ENCODE results near the gene ZNF511. TPM values are rescaled to one million over a fixed set of nuclear protein-coding genes. Genes with fewer than 3 reads are reported as not detected.
A peak's percentile ranks its signal among the peaks of the same experiment; 100 is the strongest.

ZNF511 gene
- total and polyA plus RNA-seq, 4 donors = 13.7 to 31.8 (median 24.2) TPM

DNA sequence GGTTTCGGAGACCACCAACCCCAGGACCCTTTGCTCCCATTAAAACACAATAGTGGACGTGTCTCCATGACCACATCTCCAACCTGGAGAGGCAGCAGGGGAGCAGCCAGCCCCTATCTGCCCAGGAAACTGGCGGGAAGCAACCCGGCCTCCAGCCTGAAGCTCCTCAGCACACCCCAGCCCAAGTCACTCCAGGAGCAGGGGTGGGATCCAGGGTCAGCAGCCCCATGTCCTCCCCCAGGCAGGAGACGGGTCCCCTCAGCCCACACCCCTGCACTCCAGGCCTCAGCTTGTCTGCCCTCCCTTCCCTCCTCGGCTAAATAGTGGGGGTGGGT, 32.6 kb upstream of the ZNF511 start:
- no peak for TF ChIP-seq SP1 (IDR thresholded peaks at IDR 0.05)
- no peak for TF ChIP-seq GABPA (IDR thresholded peaks at IDR 0.05 in 1 of 2, conservative IDR thresholded peaks at IDR 0.05 in 1 of 2)
- no peak for TF ChIP-seq HNF4A (conservative IDR thresholded peaks at IDR 0.05)
- no peak for TF ChIP-seq JUND (IDR thresholded peaks at IDR 0.05)
- no peak for TF ChIP-seq REST (IDR thresholded peaks at IDR 0.05)
- no peak for TF ChIP-seq NR2F2 (IDR thresholded peaks at IDR 0.05)
- no peak for TF ChIP-seq FOXA2 (IDR thresholded peaks at IDR 0.05)
- no peak for TF ChIP-seq TAF1 (conservative IDR thresholded peaks at IDR 0.05)
- no peak for TF ChIP-seq HNF4G (IDR thresholded peaks at IDR 0.05)
- TF ChIP-seq EGR1 (IDR thresholded peaks at IDR 0.05; ENCODE audit: low read depth in 2 of 2) = no peak
- no peak for TF ChIP-seq FOXA1 (IDR thresholded peaks at IDR 0.05)
- no peak for TF ChIP-seq RAD21 (IDR thresholded peaks at IDR 0.05)
- TF ChIP-seq YY1 (IDR thresholded peaks at IDR 0.05) = no peak
- TF ChIP-seq RXRA (IDR thresholded peaks at IDR 0.05) = no peak
- TF ChIP-seq ATF3 (IDR thresholded peaks at IDR 0.05) = no peak
- no peak for TF ChIP-seq MAX (IDR thresholded peaks at IDR 0.05)
- TF ChIP-seq, protein P1, sequence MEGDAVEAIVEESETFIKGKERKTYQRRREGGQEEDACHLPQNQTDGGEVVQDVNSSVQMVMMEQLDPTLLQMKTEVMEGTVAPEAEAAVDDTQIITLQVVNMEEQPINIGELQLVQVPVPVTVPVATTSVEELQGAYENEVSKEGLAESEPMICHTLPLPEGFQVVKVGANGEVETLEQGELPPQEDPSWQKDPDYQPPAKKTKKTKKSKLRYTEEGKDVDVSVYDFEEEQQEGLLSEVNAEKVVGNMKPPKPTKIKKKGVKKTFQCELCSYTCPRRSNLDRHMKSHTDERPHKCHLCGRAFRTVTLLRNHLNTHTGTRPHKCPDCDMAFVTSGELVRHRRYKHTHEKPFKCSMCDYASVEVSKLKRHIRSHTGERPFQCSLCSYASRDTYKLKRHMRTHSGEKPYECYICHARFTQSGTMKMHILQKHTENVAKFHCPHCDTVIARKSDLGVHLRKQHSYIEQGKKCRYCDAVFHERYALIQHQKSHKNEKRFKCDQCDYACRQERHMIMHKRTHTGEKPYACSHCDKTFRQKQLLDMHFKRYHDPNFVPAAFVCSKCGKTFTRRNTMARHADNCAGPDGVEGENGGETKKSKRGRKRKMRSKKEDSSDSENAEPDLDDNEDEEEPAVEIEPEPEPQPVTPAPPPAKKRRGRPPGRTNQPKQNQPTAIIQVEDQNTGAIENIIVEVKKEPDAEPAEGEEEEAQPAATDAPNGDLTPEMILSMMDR (IDR thresholded peaks at IDR 0.05; ENCODE audit: low read depth, low read length, missing input control) = no peak
- TF ChIP-seq, protein P2, sequence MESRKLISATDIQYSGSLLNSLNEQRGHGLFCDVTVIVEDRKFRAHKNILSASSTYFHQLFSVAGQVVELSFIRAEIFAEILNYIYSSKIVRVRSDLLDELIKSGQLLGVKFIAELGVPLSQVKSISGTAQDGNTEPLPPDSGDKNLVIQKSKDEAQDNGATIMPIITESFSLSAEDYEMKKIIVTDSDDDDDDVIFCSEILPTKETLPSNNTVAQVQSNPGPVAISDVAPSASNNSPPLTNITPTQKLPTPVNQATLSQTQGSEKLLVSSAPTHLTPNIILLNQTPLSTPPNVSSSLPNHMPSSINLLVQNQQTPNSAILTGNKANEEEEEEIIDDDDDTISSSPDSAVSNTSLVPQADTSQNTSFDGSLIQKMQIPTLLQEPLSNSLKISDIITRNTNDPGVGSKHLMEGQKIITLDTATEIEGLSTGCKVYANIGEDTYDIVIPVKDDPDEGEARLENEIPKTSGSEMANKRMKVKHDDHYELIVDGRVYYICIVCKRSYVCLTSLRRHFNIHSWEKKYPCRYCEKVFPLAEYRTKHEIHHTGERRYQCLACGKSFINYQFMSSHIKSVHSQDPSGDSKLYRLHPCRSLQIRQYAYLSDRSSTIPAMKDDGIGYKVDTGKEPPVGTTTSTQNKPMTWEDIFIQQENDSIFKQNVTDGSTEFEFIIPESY (IDR thresholded peaks at IDR 0.05) = no peak
- no peaks in the 10 kb centered on the region for H3K27me3 ChIP-seq (ENCODE audit: control insufficient read depth in 4 of 4, insufficient read depth in 4 of 4, low read length in 3 of 4)
- peak overlapping the region in 1 of 2 donors; percentile 53 for H3K9ac ChIP-seq (ENCODE audit: low read depth in 1 of 2, low read length in 2 of 2)
- DNase-seq (ENCODE audit: low spot score) = no peak
- no peaks in the 10 kb centered on the region for H3K9me3 ChIP-seq (ENCODE audit: control insufficient read depth in 4 of 4, low read length in 3 of 4)
- H3K27ac ChIP-seq (ENCODE audit: low read depth in 1 of 2, low read length in 2 of 2) = peak overlapping the region; percentile 35 to 54
- H3K4me3 ChIP-seq (ENCODE audit: low read depth in 1 of 3, low read length in 3 of 3) = peak overlapping the region in 1 of 3 donors; percentile 16
- H3K36me3 ChIP-seq (ENCODE audit: control insufficient read depth in 4 of 4, insufficient read depth in 3 of 4, low read depth in 1 of 4, low read length in 3 of 4) = peaks cover 0 to 15% (median 3%) of the 10 kb centered on the region in 4 donors
- peaks cover 12 to 36% (median 27%) of the 10 kb centered on the region in 4 donors for H3K4me1 ChIP-seq (ENCODE audit: control insufficient read depth in 4 of 4, insufficient read depth in 4 of 4, low read length in 3 of 4)
- 62% methylated on average over 6 of the region's 6 CpGs for WGBS
